ENCODE data around the gene GPR151.

GPR151 gene

DNA sequence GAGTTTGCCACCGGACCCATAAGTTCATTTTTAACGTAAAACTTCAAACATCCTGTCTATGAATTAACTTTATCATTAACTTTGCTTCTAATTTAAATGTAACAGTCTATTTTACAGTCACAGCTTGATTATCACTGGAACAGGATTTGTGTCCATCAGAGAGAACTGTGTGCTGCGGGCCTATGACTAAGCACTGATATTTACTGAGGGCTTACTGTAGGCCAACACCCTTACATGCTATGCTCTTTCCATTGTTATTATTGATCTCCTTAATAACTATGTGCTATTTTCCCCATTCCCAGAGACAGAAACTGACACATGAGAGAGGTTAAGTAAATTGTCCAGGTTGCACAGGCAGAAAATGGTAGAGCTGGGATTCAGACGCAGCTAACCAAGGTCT, 24.0 kb upstream of the GPR151 start:
- H3K4me1 ChIP-seq (ENCODE audit: control insufficient read depth, insufficient read depth, low read length), result no peaks in the 10 kb centered on the region
- H3K27me3 ChIP-seq (ENCODE audit: control insufficient read depth, insufficient read depth, low read length), result no peaks in the 10 kb centered on the region
- H3K4me3 ChIP-seq (ENCODE audit: low read length), result no peak overlapping the region
- no peak overlapping the region for H3K27ac ChIP-seq (ENCODE audit: low read depth, low read length)
- no peak overlapping the region for H3K9ac ChIP-seq (ENCODE audit: low read length)
- no peaks in the 10 kb centered on the region for H3K36me3 ChIP-seq (ENCODE audit: control insufficient read depth, insufficient read depth, low read length)

DNA sequence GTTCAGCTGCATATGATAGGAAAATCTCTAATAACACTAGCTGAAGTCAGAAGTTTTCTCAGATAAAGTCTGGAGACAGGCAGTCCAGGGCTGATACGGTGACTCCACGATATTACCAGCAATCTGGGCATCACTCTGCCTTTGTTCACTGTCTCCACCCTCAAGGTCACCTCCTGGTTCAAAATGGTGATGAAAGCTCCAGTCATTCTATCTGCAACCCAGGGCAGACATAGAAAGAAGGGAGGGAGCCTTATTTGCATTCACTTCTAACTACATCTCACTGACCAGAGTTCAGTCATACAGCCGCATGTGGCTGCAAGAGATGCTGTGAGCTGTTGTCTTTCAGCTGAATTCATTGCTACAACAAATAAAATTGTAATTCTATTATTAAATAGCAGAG, 22.4 kb upstream of the GPR151 start:
- Histone ChIP-seq H3K27ac (ENCODE audit: low read depth, low read length) (no peak overlapping the region), H3K36me3 (ENCODE audit: control insufficient read depth, insufficient read depth, low read length) (no peaks in the 10 kb centered on the region), H3K27me3 (ENCODE audit: control insufficient read depth, insufficient read depth, low read length) (no peaks in the 10 kb centered on the region), H3K4me1 (ENCODE audit: control insufficient read depth, insufficient read depth, low read length) (no peaks in the 10 kb centered on the region), H3K9ac (ENCODE audit: low read length) (no peak overlapping the region), H3K4me3 (ENCODE audit: low read length) (no peak overlapping the region)

DNA sequence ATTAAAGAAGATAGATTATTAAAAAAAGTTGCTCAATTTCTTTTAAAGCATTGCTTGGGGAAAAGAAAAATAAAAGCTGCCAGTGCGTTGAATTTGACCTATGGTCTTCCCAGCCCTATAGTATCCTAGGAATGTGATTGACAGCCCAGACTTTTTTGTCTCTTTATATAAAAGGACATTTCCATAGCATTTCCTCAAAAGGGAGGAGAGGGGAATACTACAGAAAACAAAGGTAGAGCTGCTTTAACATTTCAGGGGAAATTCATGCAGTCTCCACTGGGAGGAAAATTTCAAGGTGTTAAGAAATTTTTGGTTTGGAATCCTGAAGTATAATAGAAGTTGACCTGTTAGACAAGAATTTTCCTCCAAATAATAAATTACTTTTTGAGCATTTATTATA, 17.9 kb upstream of the GPR151 start:
- H3K4me3 ChIP-seq (ENCODE audit: low read length), result no peak overlapping the region
- no peak overlapping the region for H3K9ac ChIP-seq (ENCODE audit: low read length)
- H3K36me3 ChIP-seq (ENCODE audit: control insufficient read depth, insufficient read depth, low read length), result no peaks in the 10 kb centered on the region

DNA sequence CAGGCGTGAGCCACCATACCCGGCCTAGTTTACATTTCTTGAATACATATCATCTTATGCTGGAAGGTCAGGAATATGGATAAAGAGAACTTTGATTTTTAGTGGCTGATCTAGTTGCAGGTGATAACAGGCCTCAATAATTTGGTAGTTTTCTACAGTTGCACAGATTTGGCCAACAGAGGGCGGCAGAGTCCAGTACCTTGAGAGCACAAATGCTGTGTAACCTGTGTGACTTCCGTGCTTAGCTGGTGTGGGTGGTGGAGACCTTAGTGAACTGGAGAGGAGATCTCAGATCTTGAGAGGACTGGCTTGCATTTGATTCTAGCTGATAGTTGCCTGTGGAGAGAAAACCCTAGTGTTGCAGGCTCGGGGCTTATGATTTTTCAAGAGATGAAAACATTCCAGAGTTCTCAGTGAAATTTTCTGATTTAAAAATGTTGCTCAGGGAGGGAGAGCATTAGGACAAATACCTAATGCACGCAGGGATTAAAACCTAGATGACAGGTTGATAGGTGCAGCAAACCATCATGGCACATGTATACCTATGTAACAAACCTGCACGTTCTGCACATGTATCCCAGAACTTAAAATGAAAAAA, 17.4 kb upstream of the GPR151 start:
- Histone ChIP-seq H3K4me1 (ENCODE audit: control insufficient read depth, insufficient read depth, low read length) (no peaks in the 10 kb centered on the region), H3K27ac (ENCODE audit: low read depth, low read length) (no peak overlapping the region), H3K4me3 (ENCODE audit: low read length) (no peak overlapping the region)

More for the DNA sequence above, 17.9 kb upstream of the GPR151 start:
- Histone ChIP-seq H3K27ac (ENCODE audit: low read depth, low read length) (no peak overlapping the region), H3K27me3 (ENCODE audit: control insufficient read depth, insufficient read depth, low read length) (no peaks in the 10 kb centered on the region), H3K4me1 (ENCODE audit: control insufficient read depth, insufficient read depth, low read length) (no peaks in the 10 kb centered on the region)

DNA sequence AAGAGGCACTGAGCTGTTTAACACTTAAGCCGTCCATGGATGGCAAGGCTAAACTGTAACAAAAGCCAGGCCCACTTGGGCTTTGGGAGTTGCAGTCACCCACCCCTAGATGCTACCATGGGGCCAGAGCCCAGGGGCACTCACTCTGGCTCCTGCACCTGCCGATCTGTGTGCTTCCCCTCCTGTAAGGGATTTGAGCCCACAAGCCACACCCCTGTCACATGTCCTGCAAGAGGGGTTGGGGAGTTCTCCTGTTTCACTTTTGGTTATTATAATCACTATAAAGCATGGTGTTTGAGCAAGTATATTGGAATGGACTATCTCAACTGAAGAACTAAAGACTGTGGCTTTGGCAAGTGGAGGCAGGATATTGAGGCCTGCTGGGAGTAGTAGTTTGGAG, 14.0 kb upstream of the GPR151 start:
- Histone ChIP-seq H3K4me3 (ENCODE audit: low read length) (no peak overlapping the region), H3K27me3 (ENCODE audit: control insufficient read depth, insufficient read depth, low read length) (no peaks in the 10 kb centered on the region), H3K4me1 (ENCODE audit: control insufficient read depth, insufficient read depth, low read length) (no peaks in the 10 kb centered on the region), H3K36me3 (ENCODE audit: control insufficient read depth, insufficient read depth, low read length) (no peaks in the 10 kb centered on the region), H3K9ac (ENCODE audit: low read length) (no peak overlapping the region), H3K27ac (ENCODE audit: low read depth, low read length) (no peak overlapping the region)

More for the DNA sequence above, 17.4 kb upstream of the GPR151 start:
- H3K9ac ChIP-seq (ENCODE audit: low read length), result no peak overlapping the region
- H3K36me3 ChIP-seq (ENCODE audit: control insufficient read depth, insufficient read depth, low read length), result no peaks in the 10 kb centered on the region
- H3K27me3 ChIP-seq (ENCODE audit: control insufficient read depth, insufficient read depth, low read length), result no peaks in the 10 kb centered on the region

DNA sequence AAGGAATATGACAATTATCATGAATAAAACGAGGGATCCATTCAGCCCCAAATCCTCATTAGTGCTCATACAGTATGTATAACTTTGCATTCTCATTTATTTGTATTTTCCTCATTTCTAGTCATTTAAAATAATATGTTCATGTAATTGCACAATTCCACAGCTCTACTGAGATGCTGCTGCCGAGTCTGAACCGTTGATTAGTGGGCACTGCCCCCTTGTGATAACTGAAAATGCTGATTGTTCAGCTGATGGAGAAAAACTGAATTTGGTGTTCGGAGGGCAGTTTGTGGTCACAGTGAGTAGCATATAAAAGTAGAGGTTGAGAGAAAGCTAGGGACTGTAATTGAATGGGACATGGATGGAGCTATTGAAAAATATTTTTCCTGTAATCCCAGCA, 12.2 kb upstream of the GPR151 start:
- Histone ChIP-seq H3K4me3 (ENCODE audit: low read length) (no peak overlapping the region), H3K36me3 (ENCODE audit: control insufficient read depth, insufficient read depth, low read length) (no peaks in the 10 kb centered on the region), H3K27me3 (ENCODE audit: control insufficient read depth, insufficient read depth, low read length) (no peaks in the 10 kb centered on the region), H3K9ac (ENCODE audit: low read length) (no peak overlapping the region), H3K27ac (ENCODE audit: low read depth, low read length) (no peak overlapping the region), H3K4me1 (ENCODE audit: control insufficient read depth, insufficient read depth, low read length) (no peaks in the 10 kb centered on the region)

DNA sequence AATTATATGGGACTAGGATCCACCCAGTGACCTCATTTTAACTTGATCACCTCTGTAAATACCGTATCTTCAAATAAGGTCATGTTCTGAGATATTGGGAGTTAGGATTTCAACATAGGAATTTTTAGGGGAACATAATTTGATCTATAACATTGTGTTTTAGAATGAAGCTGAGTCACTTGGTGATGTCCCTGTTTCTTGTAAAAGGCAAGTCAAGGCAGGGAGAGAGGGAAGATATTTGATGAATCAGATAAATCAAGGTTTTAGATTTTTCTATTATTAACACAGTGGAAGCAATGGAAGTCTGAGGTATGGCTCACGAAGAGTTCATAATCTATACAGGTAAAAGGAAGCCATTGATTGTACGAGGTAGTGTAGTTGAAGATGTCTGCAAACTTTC, 11.8 kb upstream of the GPR151 start:
- no peaks in the 10 kb centered on the region for H3K36me3 ChIP-seq (ENCODE audit: control insufficient read depth, insufficient read depth, low read length)
- no peak overlapping the region for H3K27ac ChIP-seq (ENCODE audit: low read depth, low read length)
- H3K9ac ChIP-seq (ENCODE audit: low read length), result no peak overlapping the region
- H3K27me3 ChIP-seq (ENCODE audit: control insufficient read depth, insufficient read depth, low read length), result no peaks in the 10 kb centered on the region
- no peaks in the 10 kb centered on the region for H3K4me1 ChIP-seq (ENCODE audit: control insufficient read depth, insufficient read depth, low read length)
- no peak overlapping the region for H3K4me3 ChIP-seq (ENCODE audit: low read length)

DNA sequence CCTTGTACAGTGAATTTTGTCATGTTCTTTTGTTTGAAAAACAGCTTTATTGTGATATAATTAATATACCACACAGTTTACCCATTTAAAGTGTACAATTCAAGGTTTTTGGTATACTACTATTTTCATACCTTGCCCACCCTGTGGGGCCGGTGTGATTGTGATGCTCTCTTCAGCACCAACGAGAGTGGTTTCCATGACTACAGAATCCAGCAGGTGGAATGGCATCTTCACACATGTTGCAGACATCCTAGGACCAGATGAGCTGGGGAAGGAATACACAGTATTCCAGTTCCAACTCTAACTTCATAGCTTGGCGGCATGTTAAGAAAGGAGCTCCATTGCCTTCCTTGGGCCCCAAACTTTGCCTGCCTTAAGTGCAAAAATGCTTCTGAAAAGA, 7.7 kb upstream of the GPR151 start:
- no peak overlapping the region for H3K4me3 ChIP-seq (ENCODE audit: low read length)
- no peak overlapping the region for H3K9ac ChIP-seq (ENCODE audit: low read length)
- no peaks in the 10 kb centered on the region for H3K4me1 ChIP-seq (ENCODE audit: control insufficient read depth, insufficient read depth, low read length)
- no peaks in the 10 kb centered on the region for H3K36me3 ChIP-seq (ENCODE audit: control insufficient read depth, insufficient read depth, low read length)
- no peaks in the 10 kb centered on the region for H3K27me3 ChIP-seq (ENCODE audit: control insufficient read depth, insufficient read depth, low read length)
- no peak overlapping the region for H3K27ac ChIP-seq (ENCODE audit: low read depth, low read length)

DNA sequence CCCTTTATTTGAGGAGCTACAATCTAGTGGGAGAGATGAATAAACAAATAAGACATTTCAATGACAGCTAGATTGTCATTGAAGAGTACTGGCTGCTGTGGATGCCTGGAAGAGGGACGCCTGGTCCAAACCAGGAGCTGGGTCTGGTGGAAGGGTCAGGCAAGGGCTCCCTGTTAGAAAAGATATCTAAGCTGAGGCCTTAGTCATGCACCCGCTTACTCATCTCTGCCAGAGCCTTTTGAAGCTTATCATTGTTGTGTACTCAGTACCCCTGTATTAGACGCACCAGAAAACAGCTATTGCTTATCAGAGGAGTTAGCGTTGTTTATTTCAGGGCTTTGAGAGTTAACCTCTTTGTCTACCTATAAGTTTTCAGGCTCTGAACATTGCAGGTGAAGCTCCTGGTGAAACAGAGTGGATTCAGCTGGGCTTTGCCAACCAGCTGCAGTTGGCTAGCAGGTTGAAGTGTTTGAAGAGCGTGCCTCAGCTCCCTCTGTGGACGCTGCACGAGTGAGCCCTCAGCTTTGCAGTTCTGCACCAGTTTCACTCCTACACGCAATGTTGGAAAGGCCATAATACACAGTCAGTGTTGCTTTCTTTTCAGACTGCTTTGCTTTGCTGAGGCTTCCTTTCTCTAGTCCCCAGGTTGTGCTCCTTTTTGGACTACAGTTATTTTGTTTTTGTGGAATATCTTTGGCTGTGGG, 5.6 kb upstream of the GPR151 start:
- Histone ChIP-seq H3K27me3 (ENCODE audit: control insufficient read depth, insufficient read depth, low read length) (no peaks in the 10 kb centered on the region), H3K9ac (ENCODE audit: low read length) (no peak overlapping the region)

DNA sequence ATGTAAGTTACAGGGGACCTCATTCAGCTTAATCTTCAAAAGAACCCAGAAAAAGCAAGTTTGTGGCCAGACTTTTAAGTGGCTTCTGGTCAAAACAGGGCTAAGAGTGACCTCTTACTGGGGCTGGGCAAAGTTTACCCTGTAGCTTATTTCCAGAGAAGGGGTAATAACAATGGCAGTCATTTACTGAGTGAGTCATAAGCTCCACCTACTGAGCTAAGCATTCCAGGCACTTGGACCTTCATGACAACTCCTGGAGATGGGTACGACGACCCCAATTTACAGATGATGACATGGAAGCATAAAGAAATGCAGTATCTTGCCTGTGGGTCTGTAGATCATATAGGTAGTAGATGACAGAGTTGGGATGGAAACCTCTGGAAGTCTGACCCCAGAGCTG, 4.7 kb upstream of the GPR151 start:
- H3K27ac ChIP-seq (ENCODE audit: low read depth, low read length), result no peak overlapping the region
- no peaks in the 10 kb centered on the region for H3K4me1 ChIP-seq (ENCODE audit: control insufficient read depth, insufficient read depth, low read length)
- no peak overlapping the region for H3K9ac ChIP-seq (ENCODE audit: low read length)
- no peak overlapping the region for H3K4me3 ChIP-seq (ENCODE audit: low read length)
- H3K36me3 ChIP-seq (ENCODE audit: control insufficient read depth, insufficient read depth, low read length), result no peaks in the 10 kb centered on the region
- no peaks in the 10 kb centered on the region for H3K27me3 ChIP-seq (ENCODE audit: control insufficient read depth, insufficient read depth, low read length)

More for the DNA sequence above, 5.6 kb upstream of the GPR151 start:
- no peak overlapping the region for H3K27ac ChIP-seq (ENCODE audit: low read depth, low read length)
- no peaks in the 10 kb centered on the region for H3K4me1 ChIP-seq (ENCODE audit: control insufficient read depth, insufficient read depth, low read length)
- no peak overlapping the region for H3K4me3 ChIP-seq (ENCODE audit: low read length)
- H3K36me3 ChIP-seq (ENCODE audit: control insufficient read depth, insufficient read depth, low read length), result no peaks in the 10 kb centered on the region

DNA sequence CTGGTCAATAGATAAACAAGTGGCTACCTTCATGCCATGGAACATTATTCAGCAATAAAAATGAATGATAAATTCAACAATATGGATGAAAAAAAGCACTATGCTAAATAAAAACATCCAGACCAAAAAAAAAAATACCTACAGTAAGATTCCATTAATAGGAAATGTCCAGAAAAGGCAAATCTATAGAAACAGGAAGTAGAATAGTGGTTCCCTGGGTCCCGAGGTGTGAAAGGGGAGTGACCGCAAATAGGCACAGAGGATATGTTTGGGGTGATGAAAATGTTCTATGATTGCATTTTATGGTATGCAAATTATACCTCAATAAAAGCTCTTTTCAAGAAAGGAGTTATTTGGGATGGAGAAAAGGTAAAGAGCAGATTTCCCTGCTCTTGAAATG, 3.6 kb upstream of the GPR151 start:
- no peak overlapping the region for H3K9ac ChIP-seq (ENCODE audit: low read length)
- no peak overlapping the region for H3K27ac ChIP-seq (ENCODE audit: low read depth, low read length)
- H3K27me3 ChIP-seq (ENCODE audit: control insufficient read depth, insufficient read depth, low read length), result no peaks in the 10 kb centered on the region
- H3K4me3 ChIP-seq (ENCODE audit: low read length), result no peak overlapping the region
- no peaks in the 10 kb centered on the region for H3K4me1 ChIP-seq (ENCODE audit: control insufficient read depth, insufficient read depth, low read length)
- no peaks in the 10 kb centered on the region for H3K36me3 ChIP-seq (ENCODE audit: control insufficient read depth, insufficient read depth, low read length)

DNA sequence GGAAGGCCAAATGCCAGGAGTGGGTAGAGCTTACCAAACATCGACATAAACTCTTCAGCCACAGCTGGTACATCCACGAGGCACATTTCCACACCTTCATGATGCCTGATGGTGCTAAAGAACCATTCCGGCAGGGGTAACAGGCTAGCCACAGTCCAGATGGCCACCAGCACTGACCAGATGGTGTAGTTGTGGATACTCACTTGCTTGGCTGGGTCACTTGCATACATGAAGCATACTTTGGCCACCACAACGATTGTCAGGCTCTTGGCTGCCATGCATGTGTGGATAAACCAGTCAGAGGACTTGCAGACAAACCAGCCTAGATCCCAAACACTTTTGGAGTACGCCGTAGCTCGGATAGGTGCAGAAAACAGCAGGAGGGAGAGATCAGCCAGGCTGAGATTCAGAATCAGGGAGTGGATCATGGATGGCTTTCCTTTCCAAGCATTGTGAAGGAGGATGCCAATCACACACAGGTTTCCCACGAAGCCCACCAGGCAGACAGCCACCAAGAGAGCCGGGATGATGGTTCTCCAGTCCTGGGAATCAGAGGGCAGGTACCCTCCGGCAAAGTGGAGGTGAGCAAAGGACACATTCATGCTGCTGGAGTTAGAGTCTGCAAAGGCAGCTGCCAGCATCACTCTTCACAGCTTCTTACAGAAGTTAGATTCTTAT, 378 bp downstream of the GPR151 start:
- Histone ChIP-seq H3K9ac (ENCODE audit: low read length) (no peak overlapping the region), H3K4me1 (ENCODE audit: control insufficient read depth, insufficient read depth, low read length) (no peaks in the 10 kb centered on the region), H3K27me3 (ENCODE audit: control insufficient read depth, insufficient read depth, low read length) (no peaks in the 10 kb centered on the region), H3K4me3 (ENCODE audit: low read length) (no peak overlapping the region), H3K27ac (ENCODE audit: low read depth, low read length) (no peak overlapping the region), H3K36me3 (ENCODE audit: control insufficient read depth, insufficient read depth, low read length) (no peaks in the 10 kb centered on the region)

DNA sequence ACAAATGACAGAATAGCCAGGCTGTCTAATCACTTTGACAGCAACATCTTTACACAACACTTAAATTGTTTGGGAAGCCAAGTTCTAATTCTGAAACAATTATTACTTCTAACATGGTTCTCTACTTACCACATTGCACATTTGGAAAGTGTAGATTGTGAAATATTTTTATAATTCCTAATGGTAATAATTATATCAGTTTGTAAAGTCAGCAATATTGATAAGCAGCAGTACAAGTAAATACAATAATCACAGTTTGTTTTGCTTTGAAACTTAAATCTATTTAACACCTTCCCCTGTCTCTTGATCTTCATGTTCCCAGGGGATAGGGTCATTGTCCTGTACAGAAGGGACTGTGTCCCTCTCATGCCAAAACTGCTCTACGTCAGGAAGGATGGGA, 1.4 kb downstream of the GPR151 start:
- Histone ChIP-seq H3K4me1 (ENCODE audit: control insufficient read depth, insufficient read depth, low read length) (no peaks in the 10 kb centered on the region), H3K4me3 (ENCODE audit: low read length) (no peak overlapping the region), H3K9ac (ENCODE audit: low read length) (no peak overlapping the region), H3K27ac (ENCODE audit: low read depth, low read length) (no peak overlapping the region), H3K27me3 (ENCODE audit: control insufficient read depth, insufficient read depth, low read length) (no peaks in the 10 kb centered on the region), H3K36me3 (ENCODE audit: control insufficient read depth, insufficient read depth, low read length) (no peaks in the 10 kb centered on the region)
